GM10266 (cell line): Measurements from ENCODE around the gene NUBP2.

Experiments used
- DNase-seq: peaks from one replicate; pipeline ENCODE4 v3.0.0; 2012; ENCODE audit errors: extremely low spot score
- TF ChIP-seq, protein P1 (sequence below): IDR thresholded peaks from 2 replicates; pipeline ENCODE4 v1.5.1; 2012; ENCODE audit warnings: mild to moderate bottlenecking, low read depth; ENCODE audit not compliant: control insufficient read depth, insufficient read depth; ENCODE audit errors: missing control alignments

Gene NUBP2

GRCh38 chr16:1819611-1820010 is 36.9 kb downstream of the NUBP2 start:
- no peak for DNase-seq
- TF ChIP-seq, protein P1, sequence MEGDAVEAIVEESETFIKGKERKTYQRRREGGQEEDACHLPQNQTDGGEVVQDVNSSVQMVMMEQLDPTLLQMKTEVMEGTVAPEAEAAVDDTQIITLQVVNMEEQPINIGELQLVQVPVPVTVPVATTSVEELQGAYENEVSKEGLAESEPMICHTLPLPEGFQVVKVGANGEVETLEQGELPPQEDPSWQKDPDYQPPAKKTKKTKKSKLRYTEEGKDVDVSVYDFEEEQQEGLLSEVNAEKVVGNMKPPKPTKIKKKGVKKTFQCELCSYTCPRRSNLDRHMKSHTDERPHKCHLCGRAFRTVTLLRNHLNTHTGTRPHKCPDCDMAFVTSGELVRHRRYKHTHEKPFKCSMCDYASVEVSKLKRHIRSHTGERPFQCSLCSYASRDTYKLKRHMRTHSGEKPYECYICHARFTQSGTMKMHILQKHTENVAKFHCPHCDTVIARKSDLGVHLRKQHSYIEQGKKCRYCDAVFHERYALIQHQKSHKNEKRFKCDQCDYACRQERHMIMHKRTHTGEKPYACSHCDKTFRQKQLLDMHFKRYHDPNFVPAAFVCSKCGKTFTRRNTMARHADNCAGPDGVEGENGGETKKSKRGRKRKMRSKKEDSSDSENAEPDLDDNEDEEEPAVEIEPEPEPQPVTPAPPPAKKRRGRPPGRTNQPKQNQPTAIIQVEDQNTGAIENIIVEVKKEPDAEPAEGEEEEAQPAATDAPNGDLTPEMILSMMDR: no peak

DNA sequence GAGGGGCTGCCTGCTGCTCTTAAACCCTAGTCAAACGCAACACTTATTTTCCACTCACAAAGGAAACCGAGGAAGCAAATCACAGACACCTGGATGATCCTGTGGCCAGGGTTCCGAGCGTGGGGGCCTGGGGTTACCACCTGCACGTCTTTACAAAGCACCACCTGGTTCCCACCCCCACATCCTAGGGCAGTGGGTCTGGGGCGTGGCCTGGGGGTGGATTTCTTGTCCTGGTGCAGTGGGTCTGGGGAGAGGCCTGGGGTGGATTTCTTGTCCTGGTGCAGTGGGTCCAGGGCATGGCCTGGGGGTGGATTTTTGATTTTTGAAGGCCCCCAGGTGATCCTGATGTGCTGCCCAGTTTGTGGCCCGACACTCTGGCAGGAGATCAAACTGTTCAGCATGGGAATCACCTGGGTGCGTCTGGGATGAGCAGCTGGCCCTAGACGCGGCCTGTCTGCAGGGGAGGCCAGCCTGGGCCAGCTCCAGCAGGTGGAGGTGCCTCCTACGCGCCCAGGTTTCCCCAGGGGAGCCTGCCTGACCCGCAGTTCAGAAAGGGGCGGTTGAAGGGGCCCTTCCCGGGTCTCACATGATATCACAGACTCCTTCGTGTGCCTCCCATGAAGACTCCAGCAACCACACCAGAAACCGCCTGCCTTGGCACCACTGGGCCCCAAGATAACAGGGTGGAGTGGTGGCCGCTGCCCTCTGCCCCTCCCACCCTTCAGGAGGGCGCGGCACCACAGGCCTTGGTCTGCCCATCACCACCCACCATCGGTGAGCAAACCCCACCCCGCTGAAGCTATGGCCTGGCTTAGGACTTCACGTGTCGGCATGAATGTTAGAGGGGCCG is 37.6 kb downstream of the NUBP2 start:
- TF ChIP-seq, protein P1: no peak
- DNase-seq: no peak

DNA sequence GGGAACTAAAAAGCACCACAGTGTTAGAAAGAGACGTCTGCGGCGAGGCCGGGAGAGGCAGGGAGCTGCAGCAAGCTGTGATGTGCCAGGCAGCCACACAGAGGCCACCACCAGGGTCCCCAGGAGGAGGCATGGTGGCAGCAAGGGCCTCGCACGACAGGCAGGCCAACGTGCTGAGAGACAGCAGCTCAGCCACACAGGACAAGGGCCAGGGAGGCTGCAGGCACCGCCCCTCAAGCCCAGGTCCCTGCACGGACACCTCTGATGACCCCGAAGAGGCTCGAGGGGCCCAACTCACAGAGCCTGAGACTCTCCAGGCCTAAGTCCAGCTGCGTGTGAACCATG is 38.2 kb downstream of the NUBP2 start:
- TF ChIP-seq, protein P1: no peak
- DNase-seq: no peak

GRCh38 chr16:1821861-1822611 is 39.3 kb downstream of the NUBP2 start:
- no peak for DNase-seq
- TF ChIP-seq, protein P1: no peak

GRCh38 chr16:1822801-1823200 is 40.0 kb downstream of the NUBP2 start:
- DNase-seq: no peak
- TF ChIP-seq, protein P1: no peak

DNA sequence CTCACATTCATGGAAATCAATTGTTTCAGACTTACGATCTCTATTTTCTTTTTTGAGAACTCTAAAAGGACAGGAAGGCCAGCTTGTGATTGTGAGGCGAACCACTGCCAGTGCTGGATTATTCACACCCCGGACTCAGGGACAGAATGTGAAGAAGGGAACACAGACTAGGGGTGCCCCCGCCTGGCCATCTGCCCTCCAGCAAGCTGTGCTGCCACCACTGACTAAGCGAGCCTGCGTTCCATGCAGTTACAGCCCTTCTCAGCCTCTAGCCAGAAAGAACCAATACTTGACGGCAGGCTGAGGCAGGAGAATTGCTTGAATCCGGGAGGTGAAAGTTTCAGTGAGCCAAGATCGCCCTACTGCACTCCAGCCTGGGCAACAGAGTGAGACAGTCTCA is 41.1 kb downstream of the NUBP2 start:
- no peak for DNase-seq
- TF ChIP-seq, protein P1: peak; percentile 28

DNA sequence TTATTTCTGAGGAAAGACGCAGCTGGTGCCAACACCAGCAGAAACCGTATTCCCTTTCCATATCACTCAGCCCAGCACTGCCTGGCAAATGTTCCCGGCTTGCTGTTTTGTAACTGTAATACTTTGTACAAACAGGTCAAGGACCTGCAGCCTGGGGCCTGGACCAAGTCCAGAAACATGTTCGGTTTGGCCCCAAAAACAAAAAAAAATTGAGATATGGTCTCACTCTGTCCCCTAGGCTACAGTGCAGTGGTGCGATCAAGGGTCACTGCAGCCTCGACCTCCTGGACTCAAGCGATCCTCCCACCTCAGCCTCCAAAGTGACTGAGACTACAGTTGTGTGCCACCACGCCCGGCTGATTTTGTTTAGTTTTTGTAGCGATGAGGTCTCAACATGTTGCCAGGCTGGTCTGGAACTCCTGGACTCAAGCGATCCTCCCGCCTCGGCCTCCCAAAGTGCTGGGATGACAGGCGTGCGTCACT is 42.7 kb downstream of the NUBP2 start:
- no peak for DNase-seq
- TF ChIP-seq, protein P1: no peak
